Activated B cell treated with CpG ODN at 0.5 μM for 24 hours (primary cell): ENCODE results near the gene ERGIC3. TPM values are rescaled to one million over a fixed set of nuclear protein-coding genes. Genes with fewer than 3 reads are reported as not detected.

ENCODE experiments used
- ATAC-seq: fragments of 200-7000 bp; cut with Tn5 transposase; one replicate; pipeline ENCODE4 v1.10.0; 2021; ENCODE audit warnings: low read depth, mild to moderate bottlenecking, moderate library complexity
- CTCF ChIA-PET: fragments of 350-600 bp; sonication (Branson Sonifier 250); formaldehyde crosslinking; loops from one replicate; lab custom pipeline; 2021; ENCODE audit warnings: antibody characterized with exemption; lab: Charles Lee
- POLR2A ChIA-PET: fragments of 350-600 bp; sonication (Branson Sonifier 250); formaldehyde crosslinking; loops from one replicate; lab custom pipeline; 2021; ENCODE audit warnings: antibody characterized with exemption; lab: Charles Lee
- DNase-seq: peaks from one replicate; pipeline ENCODE4 v3.0.0; 2022
- H3K27ac Mint-ChIP-seq: one replicate; pipeline ENCODE4 v1.8.0; 2020; ENCODE audit warnings: mixed read lengths
- H3K27me3 Mint-ChIP-seq: one replicate; pipeline ENCODE4 v1.8.0; 2021; ENCODE audit warnings: mixed read lengths
- H3K36me3 Mint-ChIP-seq: one replicate; pipeline ENCODE4 v1.8.0; 2021; ENCODE audit warnings: low read depth, mixed read lengths
- H3K4me1 Mint-ChIP-seq: one replicate; pipeline ENCODE4 v1.8.0; 2021; ENCODE audit warnings: mixed read lengths
- H3K4me3 Mint-ChIP-seq: one replicate; pipeline ENCODE4 v1.8.0; 2020; ENCODE audit warnings: mild to moderate bottlenecking, mixed read lengths
- H3K9me3 Mint-ChIP-seq: one replicate; pipeline ENCODE4 v1.8.0; 2020; ENCODE audit warnings: mixed read lengths
- CTCF ChIP-seq: fragments of 200-600 bp; IDR thresholded peaks from one replicate; pipeline ENCODE4 v1.8.0; 2022; ENCODE audit warnings: antibody characterized with exemption, mild to moderate bottlenecking
- intact Hi-C: fragments of 100-400 bp; cut with micrococcal nuclease; formaldehyde crosslinking; loops from one replicate; pipeline ENCODE4 v1.15.1; 2024
- total RNA-seq: library from RNA; stranded (reverse); gene quantifications from 2 replicates; pipeline ENCODE4 v1.2.3, GENCODE V29; 2022

Gene ERGIC3
- total RNA-seq, 1 donor from 2014 or later = 183 TPM

GRCh38 chr20:35561268-35561667 lies 19.4 kb downstream of the ERGIC3 start:
- H3K36me3 Mint-ChIP-seq = peaks cover 23% of the 10 kb centered on the region
- DNase-seq = no peak
- H3K27ac Mint-ChIP-seq = no peak overlapping the region
- ChIA-PET POLR2A (no interaction called here), CTCF (no interaction called here)
- ATAC-seq = peak; percentile 40
- H3K4me1 Mint-ChIP-seq = no peaks in the 10 kb centered on the region
- no peak overlapping the region for H3K4me3 Mint-ChIP-seq
- intact Hi-C loops = no loop called here
- H3K9me3 Mint-ChIP-seq = no peaks in the 10 kb centered on the region
- no peaks in the 10 kb centered on the region for H3K27me3 Mint-ChIP-seq
- TF ChIP-seq CTCF = no peak

- Mint-ChIP-seq H3K4me1 (no peaks in the 10 kb centered on the region), H3K9me3 (no peaks in the 10 kb centered on the region), H3K27me3 (no peaks in the 10 kb centered on the region), H3K4me3 (no peak overlapping the region), H3K36me3 (peaks cover 19% of the 10 kb centered on the region), H3K27ac (no peak overlapping the region)
- intact Hi-C loops = no loop called here
- ChIA-PET POLR2A (no interaction called here), CTCF (no interaction called here)
- DNase-seq = no peak
- ATAC-seq = no peak
- no peak for TF ChIP-seq CTCF
Observed at GRCh38 chr20:35561671-35562070, 19.8 kb downstream of the ERGIC3 start.

GRCh38 chr20:35562541-35563110 lies 20.7 kb downstream of the ERGIC3 start:
- H3K36me3 Mint-ChIP-seq = peaks cover 9% of the 10 kb centered on the region
- ChIA-PET CTCF (interaction anchor here (0.7 kb wide), 1 partner anchor 138 kb away, joined by 3 read pairs; no protein-coding TSS in a partner anchor), POLR2A (no interaction called here)
- DNase-seq = no peak
- H3K9me3 Mint-ChIP-seq = no peaks in the 10 kb centered on the region
- H3K27me3 Mint-ChIP-seq = no peaks in the 10 kb centered on the region
- H3K27ac Mint-ChIP-seq = no peak overlapping the region
- intact Hi-C loops = no loop called here
- no peak overlapping the region for H3K4me3 Mint-ChIP-seq
- TF ChIP-seq CTCF = no peak
- no peak for ATAC-seq
- H3K4me1 Mint-ChIP-seq = no peaks in the 10 kb centered on the region

- ATAC-seq (no peak), DNase-seq (no peak)
- Mint-ChIP-seq H3K4me1 (no peaks in the 10 kb centered on the region), H3K9me3 (no peaks in the 10 kb centered on the region), H3K4me3 (no peak overlapping the region), H3K27me3 (peaks cover 2% of the 10 kb centered on the region), H3K36me3 (no peaks in the 10 kb centered on the region), H3K27ac (no peak overlapping the region)
- ChIA-PET POLR2A (interaction anchor here (0.7 kb wide), 1 partner anchor 10 kb away, joined by 5 read pairs; no protein-coding TSS in a partner anchor), CTCF (interaction anchor here (0.6 kb wide), 1 partner anchor 49 kb away, joined by 3 read pairs; no protein-coding TSS in a partner anchor)
- intact Hi-C loops = no loop called here
- TF ChIP-seq CTCF = no peak
Observed at GRCh38 chr20:35563834-35564233, 22.0 kb downstream of the ERGIC3 start.

- ChIA-PET CTCF (no interaction called here), POLR2A (no interaction called here)
- DNase-seq = no peak
- intact Hi-C loops = no loop called here
- Mint-ChIP-seq H3K27ac (no peak overlapping the region), H3K4me3 (no peak overlapping the region), H3K27me3 (peaks cover 2% of the 10 kb centered on the region), H3K36me3 (no peaks in the 10 kb centered on the region), H3K9me3 (no peaks in the 10 kb centered on the region), H3K4me1 (no peaks in the 10 kb centered on the region)
- no peak for TF ChIP-seq CTCF
- no peak for ATAC-seq
Observed at GRCh38 chr20:35564905-35565304, 23.0 kb downstream of the ERGIC3 start.
